OCI-LY1 (cell line): ENCODE data around the gene SAMD9L.

ENCODE experiments used
- H2AFZ ChIP-seq: fragments of 200-600 bp; sonication (generic), shearing (Covaris generic); 2 replicates; pipeline ENCODE4 v1.6.0; 2014; ENCODE audit warnings: antibody characterized with exemption, mild to moderate bottlenecking, low read length
- H3F3A ChIP-seq: fragments of 200-600 bp; sonication (generic), shearing (Covaris generic); 2 replicates; pipeline ENCODE4 v1.6.0; 2014; ENCODE audit warnings: mild to moderate bottlenecking, antibody characterized with exemption, low read length, moderate library complexity; ENCODE audit not compliant: insufficient read depth
- H3K27ac ChIP-seq: fragments of 200-600 bp; sonication (generic); 2 replicates; pipeline ENCODE4 v1.5.1; 2014; ENCODE audit warnings: low read length, mixed run types, mild to moderate bottlenecking, low read depth; ENCODE audit not compliant: poor library complexity, severe bottlenecking
- H3K27me3 ChIP-seq: fragments of 200-600 bp; sonication (generic); 2 replicates; pipeline ENCODE4 v1.6.0; 2014; ENCODE audit warnings: antibody characterized with exemption, mild to moderate bottlenecking, low read length, moderate library complexity; ENCODE audit not compliant: insufficient read depth
- H3K36me3 ChIP-seq: fragments of 200-600 bp; sonication (generic); 2 replicates; pipeline ENCODE4 v1.6.1; 2014; ENCODE audit warnings: mild to moderate bottlenecking, antibody characterized with exemption, low read length, moderate library complexity, mixed read lengths; ENCODE audit not compliant: insufficient read depth
- H3K4me1 ChIP-seq: fragments of 200-600 bp; sonication (generic); 2 replicates; pipeline ENCODE4 v1.5.1; 2014; ENCODE audit warnings: mild to moderate bottlenecking, low read length, moderate library complexity; ENCODE audit not compliant: insufficient read depth, severe bottlenecking
- H3K4me2 ChIP-seq: fragments of 200-600 bp; sonication (generic), shearing (Covaris generic); 2 replicates; pipeline ENCODE4 v1.6.1; 2014; ENCODE audit warnings: low read length
- H3K4me3 ChIP-seq: fragments of 200-600 bp; sonication (generic); 2 replicates; pipeline ENCODE4 v1.5.1; 2014; ENCODE audit warnings: low read length, low read depth, mild to moderate bottlenecking, mixed read lengths; ENCODE audit not compliant: poor library complexity, severe bottlenecking
- H3K79me2 ChIP-seq: fragments of 200-600 bp; shearing (Covaris generic); 2 replicates; pipeline ENCODE4 v1.6.1; 2016; ENCODE audit warnings: mixed run types, low read length, mixed read lengths; ENCODE audit not compliant: insufficient read depth
- H3K9ac ChIP-seq: fragments of 200-600 bp; sonication (generic), shearing (Covaris generic); 2 replicates; pipeline ENCODE4 v1.6.1; 2014; ENCODE audit warnings: mild to moderate bottlenecking, low read length, mixed read lengths
- H3K9me2 ChIP-seq: fragments of 200-600 bp; sonication (generic), shearing (Covaris generic); 2 replicates; pipeline ENCODE4 v1.6.1; 2014; ENCODE audit warnings: low read depth, mild to moderate bottlenecking, low read length, mixed read lengths
- H3K9me3 ChIP-seq: fragments of 200-600 bp; shearing (Covaris generic); 2 replicates; pipeline ENCODE4 v1.6.1; 2014; ENCODE audit warnings: low read length, mixed read lengths
- H4K20me1 ChIP-seq: fragments of 200-600 bp; sonication (generic), shearing (Covaris generic); 2 replicates; pipeline ENCODE4 v1.6.0; 2016; ENCODE audit warnings: mild to moderate bottlenecking, low read length; ENCODE audit not compliant: insufficient read depth
- CTCF ChIP-seq: fragments of 200-600 bp; sonication (generic), shearing (Covaris generic); IDR thresholded peaks from 2 replicates; pipeline ENCODE4 v1.5.1; 2017; ENCODE audit warnings: mild to moderate bottlenecking, antibody characterized with exemption, low read length, moderate library complexity, mixed read lengths
- EZH2 ChIP-seq: fragments of 200-600 bp; sonication (generic), shearing (Covaris generic); IDR thresholded peaks from 2 replicates; pipeline ENCODE4 v1.8.0; 2017; ENCODE audit warnings: borderline replicate concordance, mixed run types, mild to moderate bottlenecking, antibody characterized with exemption, low read length, moderate library complexity, mixed read lengths

SAMD9L gene

GRCh38 chr7:93119191-93119905, 28.8 kb downstream of the SAMD9L start:
- Histone ChIP-seq H3K9me2 (no peaks in the 10 kb centered on the region), H3K9me3 (peaks cover 5% of the 10 kb centered on the region; the same call in 1 of the 2 replicates), H3K4me1 (peaks cover 29% of the 10 kb centered on the region), H3K4me3 (no peak overlapping the region), H2AFZ (peak overlapping the region; percentile 59), H3K27me3 (no peaks in the 10 kb centered on the region), H3K79me2 (peaks cover 13% of the 10 kb centered on the region; the same call in 1 of the 2 replicates), H3K4me2 (no peak overlapping the region), H4K20me1 (no peaks in the 10 kb centered on the region), H3K27ac (no peak overlapping the region), H3K9ac (no peak overlapping the region), H3F3A (no peaks in the 10 kb centered on the region), H3K36me3 (peaks cover 6% of the 10 kb centered on the region)
- TF ChIP-seq CTCF (no peak), EZH2 (no peak)

DNA sequence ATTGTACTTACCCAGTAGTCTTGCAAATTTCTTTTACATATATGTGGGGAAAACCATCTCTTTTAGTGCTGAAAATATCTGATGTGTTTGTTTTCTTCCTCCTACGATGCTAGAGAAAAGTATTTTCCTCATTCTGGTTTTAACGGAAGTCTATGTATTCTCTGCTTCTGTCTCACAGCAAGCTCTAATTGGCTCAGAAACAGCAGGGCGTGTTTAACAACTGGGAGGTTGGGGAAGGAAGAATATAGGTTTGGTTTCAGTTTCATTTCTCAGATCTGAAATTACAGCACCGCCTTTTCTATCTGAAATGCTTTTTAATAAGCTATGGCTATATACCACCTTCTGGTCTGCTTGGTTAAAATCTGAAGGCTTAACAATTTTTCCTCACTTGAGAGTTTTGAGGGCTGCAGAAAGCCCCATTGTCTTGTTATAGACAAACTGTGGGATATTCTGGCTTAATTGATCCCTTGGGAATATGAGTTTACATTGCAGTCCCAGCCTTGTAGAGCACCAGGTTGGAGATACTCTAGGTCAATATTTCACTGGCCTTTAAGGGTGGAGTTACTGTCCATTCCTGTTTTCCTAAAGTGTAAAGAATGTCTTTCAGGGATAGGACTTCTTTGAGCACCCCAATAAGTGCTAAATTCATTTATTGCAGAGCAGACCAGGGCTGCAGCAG, 30.2 kb downstream of the SAMD9L start, which contains the start of gene SAMD9:
SAMD9 (minus strand) TSS at position 128 of the 679 bp plus-strand sequence. CDS start 11,882 bp downstream, outside the sequence.
- Histone ChIP-seq H4K20me1 (no peaks in the 10 kb centered on the region), H3K9me2 (no peaks in the 10 kb centered on the region), H3K4me1 (peaks cover 29% of the 10 kb centered on the region), H3K27ac (peak within 1 kb of the TSS; percentile 31), H3K27me3 (no peaks in the 10 kb centered on the region), H3K4me3 (peak within 1 kb of the TSS; percentile 67), H2AFZ (peak within 1 kb of the TSS; percentile 59), H3F3A (no peaks in the 10 kb centered on the region), H3K36me3 (peaks cover 10% of the 10 kb centered on the region), H3K79me2 (peaks cover 13% of the 10 kb centered on the region; the same call in 1 of the 2 replicates), H3K4me2 (peak within 1 kb of the TSS; percentile 84), H3K9ac (peak within 1 kb of the TSS; percentile 56), H3K9me3 (peaks cover 5% of the 10 kb centered on the region; the same call in 1 of the 2 replicates)
- TF ChIP-seq CTCF = no peak
- no peak for TF ChIP-seq EZH2

- no peak for TF ChIP-seq EZH2
- no peak for TF ChIP-seq CTCF
- H3K4me3 ChIP-seq = peak overlapping the region; percentile 67
- H3K36me3 ChIP-seq = peaks cover 10% of the 10 kb centered on the region
- no peaks in the 10 kb centered on the region for H3K27me3 ChIP-seq
- H4K20me1 ChIP-seq = no peaks in the 10 kb centered on the region
- H3K27ac ChIP-seq = no peak overlapping the region
- H3K9me2 ChIP-seq = no peaks in the 10 kb centered on the region
- peaks cover 5% of the 10 kb centered on the region; the same call in 1 of the 2 replicates for H3K9me3 ChIP-seq
- H3K79me2 ChIP-seq = peaks cover 13% of the 10 kb centered on the region; the same call in 1 of the 2 replicates
- H3F3A ChIP-seq = no peaks in the 10 kb centered on the region
- peaks cover 29% of the 10 kb centered on the region for H3K4me1 ChIP-seq
- H2AFZ ChIP-seq = peak overlapping the region; percentile 25
- peak overlapping the region; percentile 56 for H3K9ac ChIP-seq
- peak overlapping the region; percentile 84 for H3K4me2 ChIP-seq
These were observed 30.9 kb downstream of the SAMD9L start for GRCh38 chr7:93117327-93117726.
